ENCODE results near the gene VMAC. TPM values are rescaled to one million over a fixed set of nuclear protein-coding genes. Genes with fewer than 3 reads are reported as not detected.

VMAC gene
- total and polyA plus RNA-seq, 2 of the 13 experiments (the other 11 are each of a cell fraction or from before 2014, with no cell fraction given), result 2.4 TPM

- TF ChIP-seq ZBED4 (CRISPR knock-in tag; IDR thresholded peaks at IDR 0.05; ENCODE audit: borderline replicate concordance) (no peak), KIAA2018 (CRISPR knock-in tag; IDR thresholded peaks at IDR 0.05; ENCODE audit: borderline replicate concordance) (peak; percentile 77; the same call in 1 of the 2 replicates), ZNF343 (CRISPR knock-in tag; IDR thresholded peaks at IDR 0.05) (no peak), HIC2 (CRISPR knock-in tag; IDR thresholded peaks at IDR 0.05; ENCODE audit: low read depth) (peak; percentile 73; the same call in 1 of the 2 replicates), TMF1 (CRISPR knock-in tag; IDR thresholded peaks at IDR 0.05; ENCODE audit: low read depth) (no peak), ZBTB26 (CRISPR knock-in tag; IDR thresholded peaks at IDR 0.05; ENCODE audit: borderline replicate concordance) (peak; percentile 20; the same call in 1 of the 2 replicates), SMC3 (IDR thresholded peaks at IDR 0.05; ENCODE audit: low read length) (no peak), ZBTB7A (CRISPR knock-in tag; IDR thresholded peaks at IDR 0.05) (no peak), MTF2 (CRISPR knock-in tag; IDR thresholded peaks at IDR 0.05; ENCODE audit: borderline replicate concordance) (no peak), ATF6 (CRISPR knock-in tag; conservative IDR thresholded peaks at IDR 0.05) (no peak), PCBP2 (optimal IDR thresholded peaks at IDR 0.05; ENCODE audit: low read depth, low read length, poor library complexity, severe bottlenecking) (no peak)
Observed at GRCh38 chr19:5880604-5881078, 24.0 kb upstream of the VMAC start (continued).
